K562 (cell line): ENCODE data around the gene SULT2B1.

Experiments
- EP300 ChIP-seq: IDR thresholded peaks from 2 replicates; pipeline ENCODE4 v1.6.1; 2012; ENCODE audit warnings: low read length, improper control_type of control experiment
- FOS ChIP-seq: IDR thresholded peaks from 3 replicates; pipeline ENCODE4 v1.6.1; 2011; ENCODE audit not compliant: insufficient read length; ENCODE audit errors: extremely low read depth
- FOXM1 ChIP-seq, 2 experiments: fragments of 450-650 bp in 1 of 2; sonication (generic) in 1 of 2; formaldehyde crosslinking in 1 of 2; IDR thresholded peaks; 2 replicates each; pipeline versions ENCODE4 v1.6.1 to v1.9.0; 2017 to 2022; ENCODE audit warnings: low read depth in 2 of 2, mild to moderate bottlenecking in 2 of 2, missing genetic modification reagents in 1 of 2, moderate library complexity in 1 of 2
- HDAC1 ChIP-seq, 2 experiments: fragments of 450-650 bp; IDR thresholded peaks; 2 replicates each; pipeline ENCODE4 v1.6.1; 2016 to 2017; ENCODE audit warnings: inconsistent platforms in 1 of 2, mild to moderate bottlenecking in 1 of 2, moderate library complexity in 1 of 2
- HDGF ChIP-seq: fragments of 450-650 bp; IDR thresholded peaks from 2 replicates; pipeline ENCODE4 v1.6.1; 2016
- MED1 ChIP-seq: sonication (generic); formaldehyde crosslinking; IDR thresholded peaks from 2 replicates; pipeline ENCODE4 v1.8.1; 2023; ENCODE audit warnings: missing genetic modification reagents, borderline replicate concordance
- SETDB1 ChIP-seq: IDR thresholded peaks from one replicate; pipeline ENCODE4 v1.6.1; 2012; ENCODE audit warnings: low read length, control low read depth, inconsistent platforms
- TBL1XR1 ChIP-seq, 2 experiments: IDR thresholded peaks; 2 replicates each; pipeline ENCODE4 v1.6.1; 2012; ENCODE audit warnings: improper control_type of control experiment in 2 of 2, low read length in 2 of 2, mild to moderate bottlenecking in 1 of 2
- ZKSCAN8 ChIP-seq: fragments of 200-800 bp; sonication (Bioruptor generic); IDR thresholded peaks from 2 replicates; pipeline ENCODE4 v1.6.1; 2016; ENCODE audit warnings: missing genetic modification characterization, missing compliant biosample characterization
- TF ChIP-seq, protein P1 (sequence below): sonication (generic); formaldehyde crosslinking; IDR thresholded peaks from 2 replicates; pipeline ENCODE4 v1.8.1; 2023; ENCODE audit warnings: mild to moderate bottlenecking, missing genetic modification reagents

GRCh38 chr19:48616491-48617056, 64.6 kb downstream of the SULT2B1 start:
- no peak for TF ChIP-seq MED1
- no peak for TF ChIP-seq HDAC1 (IDR thresholded peaks at IDR 0.05)
- TF ChIP-seq TBL1XR1 (IDR thresholded peaks at IDR 0.05; ENCODE audit: low read length in 2 of 2), result no peak
- no peak for TF ChIP-seq ZKSCAN8 (CRISPR knock-in tag)
- TF ChIP-seq SETDB1, result no peak
- no peak for TF ChIP-seq FOXM1 (IDR thresholded peaks at IDR 0.05; ENCODE audit: low read depth)
- TF ChIP-seq FOXM1 (CRISPR knock-in tag; IDR thresholded peaks at IDR 0.05; ENCODE audit: low read depth), result no peak
- TF ChIP-seq, protein P1, sequence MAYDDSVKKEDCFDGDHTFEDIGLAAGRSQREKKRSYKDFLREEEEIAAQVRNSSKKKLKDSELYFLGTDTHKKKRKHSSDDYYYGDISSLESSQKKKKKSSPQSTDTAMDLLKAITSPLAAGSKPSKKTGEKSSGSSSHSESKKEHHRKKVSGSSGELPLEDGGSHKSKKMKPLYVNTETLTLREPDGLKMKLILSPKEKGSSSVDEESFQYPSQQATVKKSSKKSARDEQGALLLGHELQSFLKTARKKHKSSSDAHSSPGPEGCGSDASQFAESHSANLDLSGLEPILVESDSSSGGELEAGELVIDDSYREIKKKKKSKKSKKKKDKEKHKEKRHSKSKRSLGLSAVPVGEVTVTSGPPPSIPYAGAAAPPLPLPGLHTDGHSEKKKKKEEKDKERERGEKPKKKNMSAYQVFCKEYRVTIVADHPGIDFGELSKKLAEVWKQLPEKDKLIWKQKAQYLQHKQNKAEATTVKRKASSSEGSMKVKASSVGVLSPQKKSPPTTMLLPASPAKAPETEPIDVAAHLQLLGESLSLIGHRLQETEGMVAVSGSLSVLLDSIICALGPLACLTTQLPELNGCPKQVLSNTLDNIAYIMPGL, result no peak
- no peak for TF ChIP-seq HDGF
- no peak for TF ChIP-seq FOS
- TF ChIP-seq EP300, result no peak
